ENCODE measurements around the gene PAFAH2. TPM values are rescaled to one million over a fixed set of nuclear protein-coding genes. Genes with fewer than 3 reads are reported as not detected.

Gene PAFAH2
- polyA plus RNA-seq, 1 of the 3 experiments (the other 2 are of a cell fraction) = 10.8 TPM

DNA sequence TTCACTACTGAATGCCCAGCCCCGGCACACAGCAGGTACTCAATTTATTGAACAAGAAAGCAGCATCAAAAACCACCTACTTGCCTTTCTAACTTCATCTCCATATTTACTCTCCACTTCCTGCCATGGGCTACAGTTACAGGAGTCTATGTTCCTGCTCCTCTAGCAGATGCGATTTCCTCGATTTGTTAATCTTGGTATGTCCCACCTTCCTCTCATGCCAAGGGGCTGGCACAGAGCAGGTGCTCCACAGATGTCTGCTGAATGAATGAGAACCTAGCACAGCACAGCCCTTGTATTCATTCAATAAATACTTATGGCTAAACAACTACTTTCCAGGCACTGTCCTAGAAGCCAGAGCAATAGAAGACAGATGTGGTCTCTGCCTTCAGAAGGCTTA is 12.2 kb downstream of the PAFAH2 start:
- TF ChIP-seq EP300 (IDR thresholded peaks at IDR 0.05; ENCODE audit: borderline replicate concordance in 1 of 2, low read depth in 1 of 2, low read length in 1 of 2) (no peak), FOSL2 (IDR thresholded peaks at IDR 0.05; ENCODE audit: borderline replicate concordance, low read depth) (no peak), FOXJ3 (CRISPR knock-in tag; IDR thresholded peaks at IDR 0.05) (no peak), TAF1 (IDR thresholded peaks at IDR 0.05; ENCODE audit: borderline replicate concordance, low read depth, low read length) (no peak), USF1 (IDR thresholded peaks at IDR 0.05; ENCODE audit: borderline replicate concordance, low read depth) (no peak), RFX5 (IDR thresholded peaks at IDR 0.05; ENCODE audit: low read length) (no peak), POLR2AphosphoS5 (IDR thresholded peaks at IDR 0.05; ENCODE audit: low read depth, low read length) (no peak), ZBTB33 (IDR thresholded peaks at IDR 0.05; ENCODE audit: borderline replicate concordance, low read depth) (no peak), USF2 (IDR thresholded peaks at IDR 0.05; ENCODE audit: borderline replicate concordance, low read depth, low read length) (no peak), RCOR1 (IDR thresholded peaks at IDR 0.05; ENCODE audit: low read length) (no peak), YY1 (IDR thresholded peaks at IDR 0.05; ENCODE audit: low read depth) (no peak), MEF2A (IDR thresholded peaks at IDR 0.05; ENCODE audit: borderline replicate concordance, low read depth) (no peak), NRF1 (IDR thresholded peaks at IDR 0.05; ENCODE audit: low read depth, low read length) (no peak)
- TF ChIP-seq, protein P1, sequence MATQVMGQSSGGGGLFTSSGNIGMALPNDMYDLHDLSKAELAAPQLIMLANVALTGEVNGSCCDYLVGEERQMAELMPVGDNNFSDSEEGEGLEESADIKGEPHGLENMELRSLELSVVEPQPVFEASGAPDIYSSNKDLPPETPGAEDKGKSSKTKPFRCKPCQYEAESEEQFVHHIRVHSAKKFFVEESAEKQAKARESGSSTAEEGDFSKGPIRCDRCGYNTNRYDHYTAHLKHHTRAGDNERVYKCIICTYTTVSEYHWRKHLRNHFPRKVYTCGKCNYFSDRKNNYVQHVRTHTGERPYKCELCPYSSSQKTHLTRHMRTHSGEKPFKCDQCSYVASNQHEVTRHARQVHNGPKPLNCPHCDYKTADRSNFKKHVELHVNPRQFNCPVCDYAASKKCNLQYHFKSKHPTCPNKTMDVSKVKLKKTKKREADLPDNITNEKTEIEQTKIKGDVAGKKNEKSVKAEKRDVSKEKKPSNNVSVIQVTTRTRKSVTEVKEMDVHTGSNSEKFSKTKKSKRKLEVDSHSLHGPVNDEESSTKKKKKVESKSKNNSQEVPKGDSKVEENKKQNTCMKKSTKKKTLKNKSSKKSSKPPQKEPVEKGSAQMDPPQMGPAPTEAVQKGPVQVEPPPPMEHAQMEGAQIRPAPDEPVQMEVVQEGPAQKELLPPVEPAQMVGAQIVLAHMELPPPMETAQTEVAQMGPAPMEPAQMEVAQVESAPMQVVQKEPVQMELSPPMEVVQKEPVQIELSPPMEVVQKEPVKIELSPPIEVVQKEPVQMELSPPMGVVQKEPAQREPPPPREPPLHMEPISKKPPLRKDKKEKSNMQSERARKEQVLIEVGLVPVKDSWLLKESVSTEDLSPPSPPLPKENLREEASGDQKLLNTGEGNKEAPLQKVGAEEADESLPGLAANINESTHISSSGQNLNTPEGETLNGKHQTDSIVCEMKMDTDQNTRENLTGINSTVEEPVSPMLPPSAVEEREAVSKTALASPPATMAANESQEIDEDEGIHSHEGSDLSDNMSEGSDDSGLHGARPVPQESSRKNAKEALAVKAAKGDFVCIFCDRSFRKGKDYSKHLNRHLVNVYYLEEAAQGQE (IDR thresholded peaks at IDR 0.05; ENCODE audit: low read depth, low read length) = no peak
- CTCF ChIA-PET = interaction anchor here (1.1 kb wide), 1 partner anchor 10 kb away, joined by 4 read pairs; no protein-coding TSS in a partner anchor
- DNase-seq = no peak

More for the DNA sequence above, 12.2 kb downstream of the PAFAH2 start:
- Histone ChIP-seq H3K9ac (no peak overlapping the region), H3K79me2 (ENCODE audit: insufficient read depth) (no peaks in the 10 kb centered on the region), H3K9me2 (no peaks in the 10 kb centered on the region), H2AFZ (ENCODE audit: low read depth) (no peak overlapping the region), H3K27me3 (ENCODE audit: insufficient read depth) (no peaks in the 10 kb centered on the region), H3K27ac (ENCODE audit: low read depth in 2 of 2, low read length in 1 of 2) (no peak overlapping the region), H3K9me3 (no peaks in the 10 kb centered on the region), H4K20me1 (ENCODE audit: insufficient read depth) (no peaks in the 10 kb centered on the region), H3F3A (replicated peaks; ENCODE audit: insufficient read depth) (no peaks in the 10 kb centered on the region), H3K36me3 (replicated peaks in 1 of 2; ENCODE audit: control insufficient read depth in 1 of 2, insufficient read depth in 2 of 2, low read length in 1 of 2) (peaks cover 21 to 53% of the 10 kb centered on the region in 2 experiments), H3K4me2 (no peak overlapping the region), H3K4me1 (ENCODE audit: control insufficient read depth in 1 of 2, insufficient read depth in 2 of 2, low read depth in 1 of 2, low read length in 1 of 2) (no peaks in the 10 kb centered on the region; a peak in 1 of 4 replicates), H3K4me3 (ENCODE audit: low read depth in 2 of 2, low read length in 1 of 2) (no peak overlapping the region)
- WGBS (ENCODE audit: low lambda C conversion rate) = 93% methylated on average over 3 of the region's 3 CpGs
- POLR2A ChIA-PET = no interaction called here

Data from SK-N-SH (cell line).